Measurements from ENCODE around the gene C16orf82.

Gene C16orf82

DNA sequence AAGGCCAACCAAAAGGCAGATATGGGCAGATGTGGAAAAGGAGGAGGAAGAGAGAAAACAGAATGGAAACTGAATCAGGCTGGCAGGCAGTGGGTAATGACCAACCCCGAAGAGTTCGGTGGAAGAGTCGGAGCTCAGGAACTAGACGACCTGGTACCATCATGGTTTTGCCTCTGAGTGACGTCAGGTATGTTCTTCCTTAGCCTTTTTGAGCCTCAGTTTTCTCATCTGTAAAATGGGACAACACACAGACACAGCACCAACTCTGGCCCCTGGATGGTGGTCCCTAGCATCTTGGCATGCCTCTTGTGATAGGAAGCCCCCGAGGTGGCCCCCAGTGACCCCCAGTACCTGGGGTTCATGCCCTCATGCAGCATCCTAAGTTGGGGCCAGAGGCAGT lies 37.2 kb upstream of the C16orf82 start:
- no peak overlapping the region for H3K4me3 ChIP-seq (ENCODE audit: low read depth, low read length)
- no peak for DNase-seq (ENCODE audit: low read depth)
- TF ChIP-seq, protein P1, sequence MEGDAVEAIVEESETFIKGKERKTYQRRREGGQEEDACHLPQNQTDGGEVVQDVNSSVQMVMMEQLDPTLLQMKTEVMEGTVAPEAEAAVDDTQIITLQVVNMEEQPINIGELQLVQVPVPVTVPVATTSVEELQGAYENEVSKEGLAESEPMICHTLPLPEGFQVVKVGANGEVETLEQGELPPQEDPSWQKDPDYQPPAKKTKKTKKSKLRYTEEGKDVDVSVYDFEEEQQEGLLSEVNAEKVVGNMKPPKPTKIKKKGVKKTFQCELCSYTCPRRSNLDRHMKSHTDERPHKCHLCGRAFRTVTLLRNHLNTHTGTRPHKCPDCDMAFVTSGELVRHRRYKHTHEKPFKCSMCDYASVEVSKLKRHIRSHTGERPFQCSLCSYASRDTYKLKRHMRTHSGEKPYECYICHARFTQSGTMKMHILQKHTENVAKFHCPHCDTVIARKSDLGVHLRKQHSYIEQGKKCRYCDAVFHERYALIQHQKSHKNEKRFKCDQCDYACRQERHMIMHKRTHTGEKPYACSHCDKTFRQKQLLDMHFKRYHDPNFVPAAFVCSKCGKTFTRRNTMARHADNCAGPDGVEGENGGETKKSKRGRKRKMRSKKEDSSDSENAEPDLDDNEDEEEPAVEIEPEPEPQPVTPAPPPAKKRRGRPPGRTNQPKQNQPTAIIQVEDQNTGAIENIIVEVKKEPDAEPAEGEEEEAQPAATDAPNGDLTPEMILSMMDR (IDR thresholded peaks at IDR 0.05; ENCODE audit: low read depth, low read length, missing control alignments) = no peak

DNA sequence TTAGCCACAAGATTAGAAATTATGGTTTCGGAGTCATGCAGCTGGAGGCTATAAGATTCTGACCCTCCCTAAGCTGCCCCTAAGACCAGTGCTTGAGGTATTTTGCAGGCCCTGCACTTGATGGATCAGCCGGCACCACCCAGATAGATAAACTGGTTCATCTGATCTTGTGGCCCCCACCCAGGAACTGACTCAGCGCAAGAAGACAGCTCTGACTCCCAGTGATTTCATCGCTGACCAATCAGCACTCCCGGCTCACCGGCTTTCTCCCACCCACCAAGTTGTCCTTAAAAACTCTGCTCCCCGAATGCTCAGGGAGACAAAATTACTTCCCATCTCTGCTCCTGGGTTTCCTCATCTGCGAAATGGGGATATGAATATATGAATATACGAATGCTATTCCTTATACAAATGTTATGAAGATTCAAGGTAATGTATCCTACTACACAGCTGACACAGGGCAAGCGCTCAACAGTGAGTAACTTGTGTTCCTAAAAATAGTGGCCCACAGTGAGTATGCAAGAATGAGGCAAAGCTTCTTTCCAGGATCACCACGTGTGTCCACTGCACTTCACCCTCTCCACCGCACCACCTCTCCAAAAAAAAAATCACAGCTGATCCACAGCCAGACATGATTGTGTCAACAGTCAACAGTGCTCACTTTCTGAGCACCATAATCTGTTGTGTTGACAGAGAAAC lies 33.3 kb upstream of the C16orf82 start:
- H3K4me3 ChIP-seq (ENCODE audit: low read depth, low read length) = no peak overlapping the region
- no peak for DNase-seq (ENCODE audit: low read depth)
- TF ChIP-seq, protein P1 (IDR thresholded peaks at IDR 0.05; ENCODE audit: low read depth, low read length, missing control alignments) = no peak

DNA sequence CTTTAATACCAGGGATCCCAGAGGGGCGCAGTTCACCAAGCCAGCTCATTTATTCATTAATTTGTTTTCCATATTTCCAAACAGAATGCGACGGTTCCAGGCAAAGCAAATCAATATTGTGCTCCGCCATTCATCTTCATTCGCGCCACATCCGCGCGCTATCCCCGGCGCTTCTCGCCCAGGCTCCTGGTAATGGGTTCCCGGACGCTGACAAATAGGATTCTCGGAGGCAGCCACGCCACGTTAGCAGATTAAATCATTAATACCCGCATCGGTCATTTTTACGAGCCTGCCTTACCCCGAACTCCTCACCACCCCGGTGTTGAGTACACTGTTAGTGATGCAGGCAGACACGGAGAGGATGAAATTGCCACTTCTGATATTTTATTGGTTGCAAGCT lies 26.0 kb upstream of the C16orf82 start:
- DNase-seq (ENCODE audit: low read depth) = no peak
- TF ChIP-seq, protein P1 (IDR thresholded peaks at IDR 0.05; ENCODE audit: low read depth, low read length, missing control alignments) = no peak
- H3K4me3 ChIP-seq (ENCODE audit: low read depth, low read length) = no peak overlapping the region

DNA sequence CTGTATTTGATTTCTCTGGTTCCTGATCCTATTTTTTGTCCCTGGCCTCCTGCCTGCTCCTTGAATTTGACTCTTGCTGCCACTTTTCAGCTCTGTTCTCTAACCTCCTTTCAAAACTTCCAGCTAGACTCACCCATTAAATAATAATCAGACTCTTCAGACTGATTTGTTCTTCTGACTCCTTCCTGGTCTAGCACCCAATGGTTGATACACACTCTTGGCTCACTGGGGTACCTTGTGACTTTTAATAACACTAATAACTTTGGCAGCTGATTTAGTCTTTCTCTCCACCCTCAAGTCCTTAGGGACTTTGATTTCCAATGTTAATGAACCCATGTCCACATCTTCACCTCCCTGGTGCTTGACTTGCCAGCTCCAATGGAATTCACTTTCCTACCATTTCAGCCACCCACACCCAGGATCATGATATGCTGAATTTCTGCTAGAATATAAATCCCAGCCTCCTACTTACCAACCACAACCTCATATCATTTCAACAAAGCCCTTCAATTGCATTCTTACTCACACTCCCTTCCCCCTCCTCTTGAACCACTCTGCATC lies 19.7 kb upstream of the C16orf82 start:
- TF ChIP-seq, protein P1 (IDR thresholded peaks at IDR 0.05; ENCODE audit: low read depth, low read length, missing control alignments) = no peak
- DNase-seq (ENCODE audit: low read depth) = no peak
- no peak overlapping the region for H3K4me3 ChIP-seq (ENCODE audit: low read depth, low read length)

DNA sequence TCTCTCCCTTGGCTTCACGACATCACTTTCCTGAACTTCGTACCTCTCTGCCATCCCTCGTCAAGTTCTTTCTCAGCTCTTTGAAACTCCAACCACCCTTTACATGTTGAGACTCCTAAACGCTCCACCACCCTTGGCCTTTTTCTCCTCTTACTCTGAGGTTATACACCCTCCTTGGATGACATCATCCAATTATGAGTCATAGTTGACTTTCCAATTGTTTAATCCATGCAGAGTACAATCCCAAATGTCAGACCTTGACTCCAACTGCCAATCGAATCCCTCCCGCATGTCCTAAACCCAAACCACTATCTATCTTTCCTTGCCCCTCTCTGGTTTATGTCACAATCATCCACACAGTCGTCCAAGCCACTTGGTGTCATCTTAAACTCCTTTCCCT lies 18.4 kb upstream of the C16orf82 start:
- TF ChIP-seq, protein P1 (IDR thresholded peaks at IDR 0.05; ENCODE audit: low read depth, low read length, missing control alignments) = no peak
- DNase-seq (ENCODE audit: low read depth) = no peak
- no peak overlapping the region for H3K4me3 ChIP-seq (ENCODE audit: low read depth, low read length)

DNA sequence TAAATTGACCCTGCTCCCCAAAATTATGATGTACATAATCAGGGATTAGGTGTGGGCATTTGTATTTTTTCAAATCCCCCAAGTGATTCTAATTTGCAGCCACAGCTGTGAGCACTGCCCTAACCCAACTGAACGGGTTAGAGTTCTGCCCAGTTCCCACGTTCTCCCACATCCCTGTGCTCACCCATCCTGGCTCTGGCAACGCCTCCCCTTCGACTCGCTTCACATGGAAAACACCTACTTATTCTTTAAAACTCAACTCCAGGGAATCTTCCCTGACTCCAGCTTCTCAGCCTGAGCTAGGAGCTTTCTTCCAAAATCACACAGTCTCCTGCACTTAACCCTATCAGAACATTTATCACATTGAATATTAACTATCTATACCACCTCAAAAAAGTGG lies 17.6 kb upstream of the C16orf82 start:
- DNase-seq (ENCODE audit: low read depth) = no peak
- no peak overlapping the region for H3K4me3 ChIP-seq (ENCODE audit: low read depth, low read length)
- TF ChIP-seq, protein P1 (IDR thresholded peaks at IDR 0.05; ENCODE audit: low read depth, low read length, missing control alignments) = no peak

DNA sequence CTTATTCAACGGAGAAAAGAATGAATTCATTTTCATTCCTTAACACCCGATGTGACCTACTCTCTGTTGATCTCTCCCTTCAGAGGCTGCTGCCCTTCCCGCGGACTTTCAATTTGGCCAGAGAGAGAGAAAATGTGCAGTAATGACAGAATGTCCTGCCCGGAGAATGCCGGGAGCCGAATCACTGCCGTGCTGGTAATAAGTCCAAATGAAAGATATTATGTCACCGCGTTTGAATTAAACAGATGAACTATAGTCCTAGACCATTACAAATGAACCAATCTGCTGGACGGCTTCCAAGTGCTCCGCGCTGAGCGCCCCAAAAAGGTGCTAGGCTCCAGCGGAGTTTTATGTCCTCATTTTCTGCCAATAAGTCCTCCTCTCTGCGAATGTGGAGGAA lies 14.7 kb upstream of the C16orf82 start:
- no peak for DNase-seq (ENCODE audit: low read depth)
- TF ChIP-seq, protein P1 (IDR thresholded peaks at IDR 0.05; ENCODE audit: low read depth, low read length, missing control alignments) = no peak
- no peak overlapping the region for H3K4me3 ChIP-seq (ENCODE audit: low read depth, low read length)

Data from GM12864 (cell line).